Caco-2 (cell line): ENCODE data around the gene LRRC14B. TPM values are rescaled to one million over a fixed set of nuclear protein-coding genes. Genes with fewer than 3 reads are reported as not detected.
"Not testable (repeated sequence)": the region's sequence is repeated elsewhere in the genome, so short reads cannot be mapped to it uniquely, and the experiment has no call there.

Experiments used
- BruUV-seq: library from RNA; stranded (reverse); fragments of 400-500 nt; replicated peaks from 2 replicates; lab custom pipeline; 2021; lab: Mats Ljungman, UMichigan
- CTCF ChIA-PET: fragments of 300-600 bp; sonication (Branson Sonifier 250); formaldehyde crosslinking; loops from one replicate; lab custom pipeline; 2022; ENCODE audit warnings: antibody characterized with exemption; lab: Charles Lee
- POLR2A ChIA-PET: fragments of 300-600 bp; sonication (Branson Sonifier 250); formaldehyde crosslinking; loops from one replicate; lab custom pipeline; 2022; ENCODE audit warnings: antibody characterized with exemption; lab: Charles Lee
- DNase-seq, 2 experiments: peaks; one replicate each; pipeline versions ENCODE4 v3.0.0 to v3.0.0-alpha.2; 2020 to 2022
- H3K27me3 ChIP-seq: replicated peaks from 2 replicates; pipeline ENCODE4 v1.6.0; 2011; ENCODE audit warnings: low read length; ENCODE audit not compliant: control insufficient read depth, insufficient read depth
- H3K36me3 ChIP-seq: 2 replicates; pipeline ENCODE4 v1.5.1; 2011; ENCODE audit warnings: low read length; ENCODE audit not compliant: control insufficient read depth, insufficient read depth
- H3K4me1 ChIP-seq: fragments of 250-450 bp; sonication (Bioruptor Pico); 2 replicates; pipeline ENCODE4 v1.5.1; 2020; ENCODE audit warnings: mild to moderate bottlenecking
- H3K4me3 ChIP-seq: 2 replicates; pipeline ENCODE4 v1.5.1; 2011; ENCODE audit warnings: low read depth, mild to moderate bottlenecking, control low read depth, low read length
- H3K9me3 ChIP-seq: fragments of 250-450 bp; sonication (Bioruptor Pico); 2 replicates; pipeline ENCODE4 v1.5.1; 2020; ENCODE audit warnings: mild to moderate bottlenecking, moderate library complexity
- H3K27ac Mint-ChIP-seq: one replicate; pipeline ENCODE4 v1.8.0; 2022; ENCODE audit warnings: mixed read lengths; ENCODE audit not compliant: unreplicated experiment
- H3K27me3 Mint-ChIP-seq: one replicate; pipeline ENCODE4 v1.8.0; 2022; ENCODE audit warnings: mixed read lengths; ENCODE audit not compliant: insufficient read depth, unreplicated experiment
- H3K36me3 Mint-ChIP-seq: one replicate; pipeline ENCODE4 v1.8.0; 2022; ENCODE audit warnings: mild to moderate bottlenecking, mixed read lengths; ENCODE audit not compliant: insufficient read depth, unreplicated experiment
- H3K4me1 Mint-ChIP-seq: one replicate; pipeline ENCODE4 v1.8.0; 2022; ENCODE audit warnings: low read depth, mixed read lengths; ENCODE audit not compliant: unreplicated experiment
- H3K4me3 Mint-ChIP-seq: one replicate; pipeline ENCODE4 v1.8.0; 2022; ENCODE audit warnings: mild to moderate bottlenecking, moderate library complexity, mixed read lengths; ENCODE audit not compliant: unreplicated experiment
- H3K9me3 Mint-ChIP-seq: one replicate; pipeline ENCODE4 v1.8.0; 2022; ENCODE audit warnings: mixed read lengths; ENCODE audit not compliant: unreplicated experiment
- CTCF ChIP-seq, 2 experiments: fragments of 200-600 bp in 1 of 2; IDR thresholded peaks; 1 replicate in 1 of 2; 2 replicates in 1 of 2; pipeline versions ENCODE4 v1.5.1 to v1.8.0; 2011 to 2022; ENCODE audit warnings: antibody characterized with exemption in 1 of 2, control low read depth in 1 of 2, inconsistent platforms in 1 of 2, low read depth in 1 of 2, low read length in 1 of 2, mild to moderate bottlenecking in 1 of 2, moderate library complexity in 1 of 2; ENCODE audit not compliant: insufficient read depth in 1 of 2, severe bottlenecking in 1 of 2, unreplicated experiment in 1 of 2
- intact Hi-C: fragments of 100-400 bp; cut with micrococcal nuclease; formaldehyde crosslinking; loops from one replicate; pipeline ENCODE4 v1.10.0; 2022; ENCODE audit not compliant: unreplicated experiment
- total RNA-seq: library from RNA; stranded (reverse); gene quantifications from 2 replicates; pipeline ENCODE4 v1.2.3, GENCODE V29; 2022

Gene LRRC14B
- total RNA-seq, 1 experiment from 2014 or later: not detected

- Mint-ChIP-seq H3K36me3 (peaks cover 58% of the 10 kb centered on the region), H3K27ac (no peak overlapping the region), H3K4me3 (no peak overlapping the region), H3K4me1 (peaks cover 7% of the 10 kb centered on the region), H3K9me3 (no peaks in the 10 kb centered on the region), H3K27me3 (no peaks in the 10 kb centered on the region)
- BruUV-seq: no TSS peak
- Histone ChIP-seq H3K27me3 (no peaks in the 10 kb centered on the region), H3K4me1 (peaks cover 9% of the 10 kb centered on the region; the same call in 1 of the 2 replicates), H3K9me3 (no peaks in the 10 kb centered on the region), H3K4me3 (no peak overlapping the region), H3K36me3 (peaks cover 3% of the 10 kb centered on the region; the same call in 1 of the 2 replicates)
- ChIA-PET POLR2A (no interaction called here), CTCF (no interaction called here)
- intact Hi-C loops: no loop called here
- no peak for TF ChIP-seq CTCF (IDR thresholded peaks at IDR 0.05; ENCODE audit: insufficient read depth in 1 of 2, low read depth in 1 of 2, low read length in 1 of 2, severe bottlenecking in 1 of 2, unreplicated experiment in 1 of 2)
- no peak for DNase-seq
Observed at GRCh38 chr5:223791-224190, 32.5 kb downstream of the LRRC14B start.

DNA sequence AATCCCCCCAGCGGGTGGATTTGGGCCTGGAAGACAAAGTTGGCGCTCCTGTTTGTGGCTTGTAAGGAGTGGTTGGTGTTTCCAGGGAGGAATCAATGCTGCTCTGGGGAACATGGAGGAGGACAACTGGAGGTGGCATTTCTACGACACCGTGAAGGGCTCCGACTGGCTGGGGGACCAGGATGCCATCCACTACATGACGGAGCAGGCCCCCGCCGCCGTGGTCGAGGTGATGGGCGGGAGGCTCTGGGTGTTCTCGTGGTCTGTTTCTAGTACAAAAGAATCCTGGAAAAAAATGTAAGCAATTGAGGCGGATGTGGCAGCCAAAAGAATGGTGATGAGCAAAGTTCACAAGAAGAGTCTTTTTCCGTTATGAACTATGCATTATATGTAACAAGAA lies 34.0 kb downstream of the LRRC14B start:
- TF ChIP-seq CTCF (IDR thresholded peaks at IDR 0.05; ENCODE audit: insufficient read depth in 1 of 2, low read depth in 1 of 2, low read length in 1 of 2, severe bottlenecking in 1 of 2, unreplicated experiment in 1 of 2): no peak
- no peaks in the 10 kb centered on the region for H3K27me3 Mint-ChIP-seq
- no peaks in the 10 kb centered on the region for H3K9me3 Mint-ChIP-seq
- no TSS peak for BruUV-seq
- intact Hi-C loops: no loop called here
- Histone ChIP-seq H3K36me3 (peaks cover 3% of the 10 kb centered on the region; the same call in 1 of the 2 replicates), H3K27me3 (no peaks in the 10 kb centered on the region), H3K4me1 (no peaks in the 10 kb centered on the region), H3K9me3 (no peaks in the 10 kb centered on the region), H3K4me3 (no peak overlapping the region)
- peaks cover 7% of the 10 kb centered on the region for H3K4me1 Mint-ChIP-seq
- ChIA-PET CTCF (no interaction called here), POLR2A (no interaction called here)
- H3K4me3 Mint-ChIP-seq: no peak overlapping the region
- no peak for DNase-seq
- no peak overlapping the region for H3K27ac Mint-ChIP-seq
- peaks cover 64% of the 10 kb centered on the region for H3K36me3 Mint-ChIP-seq

DNA sequence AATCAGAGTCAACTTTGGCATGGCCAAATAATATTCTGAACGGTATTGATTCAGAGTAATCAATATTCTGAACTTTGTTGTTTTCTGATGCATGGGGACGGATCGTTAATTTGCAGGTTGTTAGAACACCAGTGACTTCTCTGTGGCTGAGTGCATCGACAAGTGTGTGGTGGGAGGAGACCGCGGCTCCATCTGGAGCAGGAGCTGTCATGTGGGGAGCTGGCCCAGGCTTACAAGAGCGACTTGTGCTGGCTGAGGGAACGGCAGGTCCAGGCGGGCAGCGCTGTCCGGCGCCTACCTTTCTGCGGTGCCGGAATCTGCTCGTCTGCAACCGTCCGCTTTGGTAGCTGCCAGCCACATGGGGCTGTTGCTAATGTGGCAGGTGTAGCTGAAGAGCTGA lies 36.1 kb downstream of the LRRC14B start:
- intact Hi-C loops: not testable (repeated sequence)
- POLR2A ChIA-PET: interaction anchor here (0.8 kb wide), 1 partner anchor 9 kb away, joined by 3 read pairs; the partner anchor contains the start of genes CCDC127 and SDHA
- H3K36me3 Mint-ChIP-seq: peaks cover 77% of the 10 kb centered on the region

DNA sequence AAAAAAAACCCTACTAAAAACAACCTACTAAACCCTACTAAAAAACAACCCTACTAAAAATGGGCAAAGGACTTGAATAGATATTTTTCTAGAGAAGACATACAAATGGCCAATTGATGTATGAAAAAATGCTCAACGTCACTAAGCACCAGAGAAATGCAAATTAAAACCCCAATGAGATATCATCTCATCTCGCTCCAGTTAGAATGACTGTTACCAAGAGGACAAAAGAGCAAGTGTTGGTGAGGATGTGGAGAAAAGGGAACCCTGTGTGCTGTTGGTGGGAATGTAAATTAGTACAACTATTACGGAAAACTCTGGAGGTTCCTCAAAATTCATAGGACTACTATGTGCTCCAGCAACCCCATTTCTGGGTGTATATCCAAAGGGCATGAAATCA lies 37.6 kb downstream of the LRRC14B start:
- Mint-ChIP-seq H3K27ac (no peak overlapping the region), H3K27me3 (no peaks in the 10 kb centered on the region), H3K4me3 (no peak overlapping the region), H3K4me1 (no peaks in the 10 kb centered on the region), H3K36me3 (peaks cover 90% of the 10 kb centered on the region), H3K9me3 (no peaks in the 10 kb centered on the region)
- DNase-seq: no peak
- no peak overlapping the region for H3K4me3 ChIP-seq
- ChIA-PET CTCF (no interaction called here), POLR2A (no interaction called here)
- H3K4me1 ChIP-seq: no peaks in the 10 kb centered on the region
- BruUV-seq: TSS peak; percentile 14
- no peaks in the 10 kb centered on the region for H3K27me3 ChIP-seq
- H3K9me3 ChIP-seq: no peaks in the 10 kb centered on the region
- H3K36me3 ChIP-seq: peaks cover 4% of the 10 kb centered on the region
- intact Hi-C loops: no loop called here
- TF ChIP-seq CTCF (IDR thresholded peaks at IDR 0.05; ENCODE audit: insufficient read depth in 1 of 2, low read depth in 1 of 2, low read length in 1 of 2, severe bottlenecking in 1 of 2, unreplicated experiment in 1 of 2): no peak

More for the DNA sequence above, 36.1 kb downstream of the LRRC14B start:
- BruUV-seq, H3K27me3 Mint-ChIP-seq, H3K27ac Mint-ChIP-seq, H3K4me1 ChIP-seq, H3K36me3 ChIP-seq, CTCF ChIA-PET, H3K4me3 Mint-ChIP-seq, H3K9me3 Mint-ChIP-seq, H3K9me3 ChIP-seq, H3K4me1 Mint-ChIP-seq, H3K27me3 ChIP-seq, DNase-seq, H3K4me3 ChIP-seq: not testable (repeated sequence)
